ENCODE data around the gene SEZ6.

The SEZ6 gene

DNA sequence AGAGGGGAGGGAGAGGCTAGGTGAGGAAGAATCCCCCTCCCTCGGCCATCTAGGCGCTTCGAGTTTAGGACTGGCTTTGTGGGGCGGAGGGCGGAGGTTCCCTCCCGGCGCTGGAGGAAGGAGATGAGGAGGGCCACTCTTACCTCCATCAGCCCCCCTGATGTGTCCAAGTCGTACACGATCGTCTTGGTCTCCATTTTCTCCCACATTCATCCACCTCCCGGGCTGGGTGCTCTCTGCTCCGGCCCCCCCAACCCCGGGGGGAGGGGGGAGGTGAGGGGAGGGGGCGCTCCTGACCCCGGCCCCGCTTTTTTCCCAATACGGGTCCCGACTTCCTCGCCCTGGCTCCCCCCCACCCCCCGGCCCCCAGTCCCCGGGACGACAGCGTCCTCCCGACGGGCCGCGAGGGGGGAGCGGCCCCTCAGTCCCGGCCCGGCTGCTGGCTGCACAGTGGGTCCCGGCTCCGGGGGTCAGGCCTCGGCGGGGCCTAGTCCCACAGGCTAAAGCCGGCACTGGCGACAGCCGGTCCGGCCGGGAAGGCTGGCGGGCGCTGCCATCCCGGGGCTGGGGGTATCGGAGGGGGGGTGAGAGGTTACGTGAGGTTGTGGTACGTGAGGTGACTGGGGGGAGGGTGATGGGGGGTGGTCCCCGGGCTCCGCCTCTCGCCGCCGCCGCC, 54.9 kb downstream of the SEZ6 start (continued):
- peak; percentile 56; the same call in 1 of the 2 replicates for TF ChIP-seq BCL11B (tag by site-specific recombination; IDR thresholded peaks at IDR 0.05; ENCODE audit: low read depth)
- 0 out of 2 replicates have a peak, but pooled peaks have one; percentile 60 for TF ChIP-seq KLF16 (tag by site-specific recombination; IDR thresholded peaks at IDR 0.05)
- no peak for TF ChIP-seq ZNF350 (tag by site-specific recombination; IDR thresholded peaks at IDR 0.05)
- TF ChIP-seq, protein P1, sequence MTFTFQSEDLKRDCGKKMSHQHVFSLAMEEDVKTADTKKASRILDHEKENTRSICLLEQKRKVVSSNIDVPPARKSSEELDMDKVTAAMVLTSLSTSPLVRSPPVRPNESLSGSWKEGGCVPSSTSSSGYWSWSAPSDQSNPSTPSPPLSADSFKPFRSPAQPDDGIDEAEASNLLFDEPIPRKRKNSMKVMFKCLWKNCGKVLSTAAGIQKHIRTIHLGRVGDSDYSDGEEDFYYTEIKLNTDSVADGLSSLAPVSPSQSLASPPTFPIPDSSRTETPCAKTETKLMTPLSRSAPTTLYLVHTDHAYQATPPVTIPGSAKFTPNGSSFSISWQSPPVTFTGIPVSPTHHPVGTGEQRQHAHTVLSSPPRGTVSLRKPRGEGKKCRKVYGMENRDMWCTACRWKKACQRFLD (tag by site-specific recombination; IDR thresholded peaks at IDR 0.05): no peak
- TF ChIP-seq, protein P2, sequence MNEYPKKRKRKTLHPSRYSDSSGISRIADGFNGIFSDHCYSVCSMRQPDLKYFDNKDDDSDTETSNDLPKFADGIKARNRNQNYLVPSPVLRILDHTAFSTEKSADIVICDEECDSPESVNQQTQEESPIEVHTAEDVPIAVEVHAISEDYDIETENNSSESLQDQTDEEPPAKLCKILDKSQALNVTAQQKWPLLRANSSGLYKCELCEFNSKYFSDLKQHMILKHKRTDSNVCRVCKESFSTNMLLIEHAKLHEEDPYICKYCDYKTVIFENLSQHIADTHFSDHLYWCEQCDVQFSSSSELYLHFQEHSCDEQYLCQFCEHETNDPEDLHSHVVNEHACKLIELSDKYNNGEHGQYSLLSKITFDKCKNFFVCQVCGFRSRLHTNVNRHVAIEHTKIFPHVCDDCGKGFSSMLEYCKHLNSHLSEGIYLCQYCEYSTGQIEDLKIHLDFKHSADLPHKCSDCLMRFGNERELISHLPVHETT (tag by site-specific recombination; IDR thresholded peaks at IDR 0.05): no peak
- TF ChIP-seq ZBTB1 (tag by site-specific recombination; IDR thresholded peaks at IDR 0.05): no peak
- TF ChIP-seq ZFP69B (tag by site-specific recombination; IDR thresholded peaks at IDR 0.05): peak; percentile 86
- TF ChIP-seq KLF10 (tag by site-specific recombination; IDR thresholded peaks at IDR 0.05): 0 out of 2 replicates have a peak, but pooled peaks have one; percentile 4
- TF ChIP-seq ZSCAN16 (tag by site-specific recombination; IDR thresholded peaks at IDR 0.05): no peak
- TF ChIP-seq SP2 (tag by site-specific recombination; IDR thresholded peaks at IDR 0.05): no peak

DNA sequence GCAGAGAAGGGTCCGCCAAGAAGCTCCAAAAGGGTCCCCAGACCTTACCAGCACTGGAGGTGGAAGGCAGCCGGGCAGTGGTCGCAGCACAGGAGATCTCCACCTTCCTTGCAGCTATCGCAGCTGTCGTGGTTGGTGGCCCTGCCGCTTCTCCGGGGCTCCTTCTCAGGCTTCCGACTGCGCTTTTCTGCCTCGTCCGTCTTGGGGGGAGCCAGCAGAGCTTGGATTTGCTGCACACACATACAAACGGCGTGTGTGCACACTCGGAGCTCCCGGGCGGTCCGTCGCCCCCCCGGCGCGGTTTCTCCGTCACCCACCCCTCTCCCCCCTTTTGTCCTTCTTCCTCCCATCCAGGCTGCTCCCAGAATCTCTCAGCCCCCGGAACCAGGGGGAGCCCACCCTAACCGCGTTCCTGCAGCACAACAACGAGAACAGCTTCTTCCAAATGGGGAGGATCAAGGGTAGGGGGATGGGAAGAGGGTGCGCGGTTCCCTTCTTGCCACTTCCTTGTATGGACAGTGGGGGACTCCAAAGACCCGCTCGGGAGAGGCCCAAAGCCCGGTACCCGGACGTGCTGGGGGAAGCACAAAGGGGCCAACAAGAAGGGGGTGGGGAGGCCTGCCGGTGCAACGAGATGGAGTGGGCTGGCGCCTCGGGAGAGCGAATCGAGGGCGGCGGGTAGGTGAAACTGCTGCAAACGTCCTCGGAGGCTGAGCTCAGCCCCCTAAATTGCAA, 55.6 kb downstream of the SEZ6 start:
- peak overlapping the region; percentile 87 for H3K4me3 ChIP-seq (ENCODE audit: low read depth, low read length)
- ChIA-PET CTCF (interaction anchor here (0.6 to 18.9 kb wide), 12 partner anchors 10 to 616 kb away, joined by 3 to 680 read pairs (median 4); partner anchors contain the start of gene TLCD1), POLR2A (interaction anchor here (0.7 to 2.3 kb wide), 15 partner anchors 10 to 614 kb away, joined by 3 to 48 read pairs (median 4); partner anchors contain the start of genes BLTP2, FLOT2, NEK8 and RPL23A)
- peaks cover 18% of the 10 kb centered on the region for H3K4me1 ChIP-seq (ENCODE audit: control insufficient read depth, insufficient read depth, low read length)
- no peaks in the 10 kb centered on the region for H3K9me3 ChIP-seq (ENCODE audit: control insufficient read depth, insufficient read depth, low read depth, low read length)
- peaks cover 11 to 14% of the 10 kb centered on the region in 2 experiments; a peak in 2 of 3 replicates for H3K36me3 ChIP-seq (ENCODE audit: control insufficient read depth in 2 of 2, insufficient read depth in 1 of 2, low read length in 2 of 2)
- H3K27ac ChIP-seq (ENCODE audit: extremely low read depth, low read depth, low read length): peak overlapping the region; percentile 81
- TF ChIP-seq, protein P3, sequence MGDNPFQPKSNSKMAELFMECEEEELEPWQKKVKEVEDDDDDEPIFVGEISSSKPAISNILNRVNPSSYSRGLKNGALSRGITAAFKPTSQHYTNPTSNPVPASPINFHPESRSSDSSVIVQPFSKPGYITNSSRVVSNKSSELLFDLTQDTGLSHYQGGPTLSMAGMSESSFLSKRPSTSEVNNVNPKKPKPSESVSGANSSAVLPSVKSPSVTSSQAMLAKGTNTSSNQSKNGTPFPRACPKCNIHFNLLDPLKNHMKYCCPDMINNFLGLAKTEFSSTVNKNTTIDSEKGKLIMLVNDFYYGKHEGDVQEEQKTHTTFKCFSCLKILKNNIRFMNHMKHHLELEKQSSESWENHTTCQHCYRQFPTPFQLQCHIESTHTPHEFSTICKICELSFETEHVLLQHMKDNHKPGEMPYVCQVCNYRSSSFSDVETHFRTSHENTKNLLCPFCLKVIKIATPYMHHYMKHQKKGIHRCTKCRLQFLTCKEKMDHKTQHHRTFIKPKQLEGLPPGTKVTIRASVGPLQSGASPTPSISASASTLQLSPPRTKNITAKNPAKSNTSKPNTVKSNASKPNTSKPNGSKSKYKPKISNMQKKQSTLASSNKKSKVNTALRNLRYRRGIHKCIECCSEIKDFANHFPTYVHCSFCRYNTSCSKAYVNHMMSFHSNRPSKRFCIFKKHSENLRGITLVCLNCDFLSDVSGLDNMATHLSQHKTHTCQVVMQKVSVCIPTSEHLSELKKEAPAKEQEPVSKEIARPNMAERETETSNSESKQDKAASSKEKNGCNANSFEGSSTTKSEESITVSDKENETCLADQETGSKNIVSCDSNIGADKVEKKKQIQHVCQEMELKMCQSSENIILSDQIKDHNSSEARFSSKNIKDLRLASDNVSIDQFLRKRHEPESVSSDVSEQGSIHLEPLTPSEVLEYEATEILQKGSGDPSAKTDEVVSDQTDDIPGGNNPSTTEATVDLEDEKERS (tag by site-specific recombination; IDR thresholded peaks at IDR 0.05): no peak
- TF ChIP-seq SETDB1 (IDR thresholded peaks at IDR 0.05; ENCODE audit: insufficient read length, low read length): no peak
- TF ChIP-seq ZNF335 (tag by site-specific recombination; conservative IDR thresholded peaks at IDR 0.05): no peak
- TF ChIP-seq, protein P4, sequence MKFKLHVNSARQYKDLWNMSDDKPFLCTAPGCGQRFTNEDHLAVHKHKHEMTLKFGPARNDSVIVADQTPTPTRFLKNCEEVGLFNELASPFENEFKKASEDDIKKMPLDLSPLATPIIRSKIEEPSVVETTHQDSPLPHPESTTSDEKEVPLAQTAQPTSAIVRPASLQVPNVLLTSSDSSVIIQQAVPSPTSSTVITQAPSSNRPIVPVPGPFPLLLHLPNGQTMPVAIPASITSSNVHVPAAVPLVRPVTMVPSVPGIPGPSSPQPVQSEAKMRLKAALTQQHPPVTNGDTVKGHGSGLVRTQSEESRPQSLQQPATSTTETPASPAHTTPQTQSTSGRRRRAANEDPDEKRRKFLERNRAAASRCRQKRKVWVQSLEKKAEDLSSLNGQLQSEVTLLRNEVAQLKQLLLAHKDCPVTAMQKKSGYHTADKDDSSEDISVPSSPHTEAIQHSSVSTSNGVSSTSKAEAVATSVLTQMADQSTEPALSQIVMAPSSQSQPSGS (tag by site-specific recombination; IDR thresholded peaks at IDR 0.05; ENCODE audit: low read depth): no peak
- TF ChIP-seq, protein P5, sequence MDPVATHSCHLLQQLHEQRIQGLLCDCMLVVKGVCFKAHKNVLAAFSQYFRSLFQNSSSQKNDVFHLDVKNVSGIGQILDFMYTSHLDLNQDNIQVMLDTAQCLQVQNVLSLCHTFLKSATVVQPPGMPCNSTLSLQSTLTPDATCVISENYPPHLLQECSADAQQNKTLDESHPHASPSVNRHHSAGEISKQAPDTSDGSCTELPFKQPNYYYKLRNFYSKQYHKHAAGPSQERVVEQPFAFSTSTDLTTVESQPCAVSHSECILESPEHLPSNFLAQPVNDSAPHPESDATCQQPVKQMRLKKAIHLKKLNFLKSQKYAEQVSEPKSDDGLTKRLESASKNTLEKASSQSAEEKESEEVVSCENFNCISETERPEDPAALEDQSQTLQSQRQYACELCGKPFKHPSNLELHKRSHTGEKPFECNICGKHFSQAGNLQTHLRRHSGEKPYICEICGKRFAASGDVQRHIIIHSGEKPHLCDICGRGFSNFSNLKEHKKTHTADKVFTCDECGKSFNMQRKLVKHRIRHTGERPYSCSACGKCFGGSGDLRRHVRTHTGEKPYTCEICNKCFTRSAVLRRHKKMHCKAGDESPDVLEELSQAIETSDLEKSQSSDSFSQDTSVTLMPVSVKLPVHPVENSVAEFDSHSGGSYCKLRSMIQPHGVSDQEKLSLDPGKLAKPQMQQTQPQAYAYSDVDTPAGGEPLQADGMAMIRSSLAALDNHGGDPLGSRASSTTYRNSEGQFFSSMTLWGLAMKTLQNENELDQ (tag by site-specific recombination; IDR thresholded peaks at IDR 0.05; ENCODE audit: low read depth): no peak
- TF ChIP-seq, protein P6, sequence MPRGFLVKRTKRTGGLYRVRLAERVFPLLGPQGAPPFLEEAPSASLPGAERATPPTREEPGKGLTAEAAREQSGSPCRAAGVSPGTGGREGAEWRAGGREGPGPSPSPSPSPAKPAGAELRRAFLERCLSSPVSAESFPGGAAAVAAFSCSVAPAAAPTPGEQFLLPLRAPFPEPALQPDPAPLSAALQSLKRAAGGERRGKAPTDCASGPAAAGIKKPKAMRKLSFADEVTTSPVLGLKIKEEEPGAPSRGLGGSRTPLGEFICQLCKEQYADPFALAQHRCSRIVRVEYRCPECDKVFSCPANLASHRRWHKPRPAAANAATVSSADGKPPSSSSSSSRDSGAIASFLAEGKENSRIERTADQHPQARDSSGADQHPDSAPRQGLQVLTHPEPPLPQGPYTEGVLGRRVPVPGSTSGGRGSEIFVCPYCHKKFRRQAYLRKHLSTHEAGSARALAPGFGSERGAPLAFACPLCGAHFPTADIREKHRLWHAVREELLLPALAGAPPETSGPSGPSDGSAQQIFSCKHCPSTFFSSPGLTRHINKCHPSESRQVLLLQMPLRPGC (tag by site-specific recombination; IDR thresholded peaks at IDR 0.05): peak; percentile 92; the same call in 1 of the 2 replicates
- TF ChIP-seq, protein P7, sequence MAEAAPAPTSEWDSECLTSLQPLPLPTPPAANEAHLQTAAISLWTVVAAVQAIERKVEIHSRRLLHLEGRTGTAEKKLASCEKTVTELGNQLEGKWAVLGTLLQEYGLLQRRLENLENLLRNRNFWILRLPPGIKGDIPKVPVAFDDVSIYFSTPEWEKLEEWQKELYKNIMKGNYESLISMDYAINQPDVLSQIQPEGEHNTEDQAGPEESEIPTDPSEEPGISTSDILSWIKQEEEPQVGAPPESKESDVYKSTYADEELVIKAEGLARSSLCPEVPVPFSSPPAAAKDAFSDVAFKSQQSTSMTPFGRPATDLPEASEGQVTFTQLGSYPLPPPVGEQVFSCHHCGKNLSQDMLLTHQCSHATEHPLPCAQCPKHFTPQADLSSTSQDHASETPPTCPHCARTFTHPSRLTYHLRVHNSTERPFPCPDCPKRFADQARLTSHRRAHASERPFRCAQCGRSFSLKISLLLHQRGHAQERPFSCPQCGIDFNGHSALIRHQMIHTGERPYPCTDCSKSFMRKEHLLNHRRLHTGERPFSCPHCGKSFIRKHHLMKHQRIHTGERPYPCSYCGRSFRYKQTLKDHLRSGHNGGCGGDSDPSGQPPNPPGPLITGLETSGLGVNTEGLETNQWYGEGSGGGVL (tag by site-specific recombination; IDR thresholded peaks at IDR 0.05): peak; percentile 79
- peak; percentile 28; the same call in 1 of the 2 replicates for TF ChIP-seq ZNF366 (tag by site-specific recombination; conservative IDR thresholded peaks at IDR 0.05)
- no peak for TF ChIP-seq ZNF16 (tag by site-specific recombination; IDR thresholded peaks at IDR 0.05; ENCODE audit: low read depth)
- TF ChIP-seq ZNF37A (tag by site-specific recombination; IDR thresholded peaks at IDR 0.05): no peak
- TF ChIP-seq ZNF626 (tag by site-specific recombination; IDR thresholded peaks at IDR 0.05): no peak
